Stimulated activated CD4-positive, alpha-beta T cell treated with anti-CD3 and anti-CD28 coated beads, Interleukin-1b, Interleukin-23, amount 100 ng/mL, for 4 hours (primary cell): ENCODE measurements around the gene CCNA1.

ENCODE experiments used
- DNase-seq, 2 donors: peaks; one replicate each; pipeline ENCODE4 v3.0.0-alpha.2; 2020; ENCODE audit warnings: low read depth in 2 of 2

CCNA1 gene

GRCh38 chr13:36454121-36454520 lies 21.8 kb downstream of the CCNA1 start:
- DNase-seq: no peak

DNA sequence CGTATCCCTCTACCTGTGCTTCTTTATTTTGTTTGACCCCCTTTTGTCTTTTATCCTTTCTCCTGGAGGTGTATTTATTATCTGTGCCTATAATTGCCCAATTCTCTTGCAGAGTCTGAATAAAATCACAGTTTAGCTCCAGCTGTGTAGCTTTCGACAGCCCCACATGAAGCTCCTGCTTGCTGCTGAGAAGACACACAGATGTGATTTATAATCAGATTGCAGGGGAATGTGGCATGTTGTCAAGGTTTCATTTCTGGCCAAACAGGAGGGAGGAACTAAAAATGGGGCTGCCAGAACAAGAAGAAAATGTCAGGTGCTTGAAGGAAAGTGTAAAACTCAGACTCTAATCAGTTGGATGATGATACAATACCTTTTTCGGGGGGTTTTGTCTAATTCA lies 22.7 kb downstream of the CCNA1 start:
- DNase-seq: no peak

DNA sequence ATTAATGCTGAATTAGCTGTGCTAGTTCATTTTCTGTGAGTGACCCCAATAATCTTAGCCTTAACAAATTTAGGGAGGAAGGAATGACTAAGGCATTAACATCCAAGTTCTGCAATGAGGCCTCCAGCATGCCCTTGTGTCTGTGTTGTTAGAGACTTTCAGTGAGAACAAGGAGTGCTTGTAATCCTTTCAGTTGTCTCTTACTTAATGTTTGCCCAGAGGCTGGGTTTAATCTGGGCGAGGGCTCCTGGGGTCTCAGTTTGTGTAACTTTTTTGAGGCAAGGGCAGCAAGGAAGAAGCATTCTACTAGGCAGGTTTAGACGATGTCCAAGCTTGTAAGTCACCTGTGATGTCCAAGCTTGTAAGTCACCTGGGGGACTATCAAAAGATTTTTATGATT lies 24.3 kb downstream of the CCNA1 start:
- DNase-seq: no peak

DNA sequence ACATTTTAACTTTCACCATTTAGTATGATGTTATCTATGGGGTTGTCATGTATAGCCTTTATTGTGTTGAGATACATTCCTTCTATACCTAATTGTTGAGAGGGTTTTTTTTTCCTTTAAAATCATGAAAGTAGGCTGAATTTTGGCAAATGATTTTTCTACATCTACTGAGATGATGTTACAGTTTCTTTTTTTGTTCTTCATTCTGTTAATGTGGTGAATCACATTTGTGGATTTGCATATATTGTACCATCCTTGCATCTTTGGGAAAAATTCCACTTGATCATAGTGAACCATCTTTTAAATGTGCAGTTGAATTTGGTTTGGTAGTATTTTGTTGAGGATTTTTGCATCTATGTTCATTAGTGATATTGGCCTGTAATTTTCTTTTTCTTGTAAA lies 29.2 kb downstream of the CCNA1 start:
- DNase-seq: no peak

- DNase-seq: no peak
Measured at GRCh38 chr13:36475468-36475867, 43.2 kb downstream of the CCNA1 start.

- no peak for DNase-seq
Measured at GRCh38 chr13:36476661-36477060, 44.4 kb downstream of the CCNA1 start.

- no peak for DNase-seq
Measured at GRCh38 chr13:36480726-36481427, 48.6 kb downstream of the CCNA1 start.

- DNase-seq: no peak
Measured at GRCh38 chr13:36490055-36490454, 57.8 kb downstream of the CCNA1 start.
